Stimulated activated CD8-positive, alpha-beta memory T cell treated with anti-CD3 and anti-CD28 coated beads, Interleukin-7, amount 100 ng/mL, for 1 hour (primary cell): Measurements from ENCODE around the gene MPZL1.
"Not testable (repeated sequence)": the region's sequence is repeated elsewhere in the genome, so short reads cannot be mapped to it uniquely, and the experiment has no call there.

ENCODE experiments used
- DNase-seq, 2 donors: peaks; one replicate each; pipeline ENCODE4 v3.0.0-alpha.2; 2020; ENCODE audit warnings: low read depth in 2 of 2

Gene MPZL1

DNA sequence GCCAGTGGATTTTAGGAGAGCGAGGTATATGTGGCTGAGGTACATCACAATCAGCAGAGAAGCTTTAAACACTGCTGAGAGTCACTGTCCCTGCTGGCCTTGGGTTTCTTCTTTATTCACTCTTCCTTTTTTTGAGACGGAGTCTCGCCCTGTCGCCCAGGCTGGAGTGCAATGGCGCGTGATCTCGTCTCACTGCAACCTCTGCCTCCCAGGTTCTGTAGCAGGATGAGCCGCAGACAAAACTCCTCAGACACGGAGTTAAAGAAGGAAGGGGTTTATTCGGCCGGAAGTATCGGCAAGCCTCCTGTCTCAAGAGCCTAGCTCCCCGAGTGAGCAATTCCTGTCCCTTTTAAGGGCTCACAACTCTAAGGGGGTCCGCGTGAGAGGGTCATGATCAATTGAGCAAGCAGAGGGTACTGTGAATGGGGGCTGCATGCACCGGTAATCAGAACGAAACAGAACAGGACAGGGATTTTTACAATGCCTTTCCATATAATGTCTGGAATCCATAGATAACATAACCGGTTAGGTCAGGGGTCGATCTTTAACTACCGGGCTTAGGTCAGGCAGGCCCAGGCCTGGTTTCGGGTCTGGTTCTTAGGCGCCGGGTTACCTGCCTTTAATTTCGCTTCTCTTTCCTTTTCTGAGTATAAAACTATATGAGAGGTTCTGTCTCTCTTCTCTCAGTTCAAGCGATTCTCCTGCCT is 1.9 kb upstream of the MPZL1 start:
- not testable (repeated sequence) for DNase-seq

GRCh38 chr1:167720965-167721616 is 691 bp upstream of the MPZL1 start:
- no peak for DNase-seq

DNA sequence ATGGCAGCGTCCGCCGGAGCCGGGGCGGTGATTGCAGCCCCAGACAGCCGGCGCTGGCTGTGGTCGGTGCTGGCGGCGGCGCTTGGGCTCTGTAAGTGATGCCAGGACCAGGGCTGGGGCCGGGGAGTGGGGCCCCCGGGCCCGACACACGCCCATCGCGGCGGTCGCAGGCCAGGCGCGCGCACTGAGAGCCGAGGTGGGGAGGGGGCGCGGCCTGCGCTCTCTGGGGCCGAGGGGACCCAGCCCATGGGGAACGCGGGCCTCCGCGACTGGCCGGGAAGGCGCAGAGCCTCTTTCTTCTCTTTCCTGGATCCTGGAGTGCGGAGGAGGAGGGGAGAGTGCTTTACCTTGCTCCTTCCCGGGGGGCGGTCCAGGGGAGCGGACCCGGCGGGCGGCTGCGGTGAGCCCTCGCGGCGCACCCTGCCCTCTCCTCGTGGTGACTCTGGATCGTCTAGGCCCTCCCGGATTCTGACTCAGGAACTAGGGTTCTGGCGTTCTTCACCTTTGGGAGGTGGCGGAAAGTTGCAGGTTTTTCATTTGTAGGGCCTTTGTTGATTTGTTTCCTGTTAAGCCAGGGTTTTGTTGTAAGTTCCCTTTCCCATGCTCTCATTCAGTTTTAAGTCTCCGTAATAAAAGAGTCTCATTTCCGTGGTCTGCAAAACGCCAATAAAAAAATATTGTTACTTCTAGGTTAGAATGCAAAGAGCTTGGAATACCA is 529 bp downstream of the MPZL1 start:
- DNase-seq = no peak

- DNase-seq = no peak
These were observed 1.1 kb downstream of the MPZL1 start for GRCh38 chr1:167722870-167723251.

GRCh38 chr1:167723707-167724323 is 2.0 kb downstream of the MPZL1 start:
- no peak for DNase-seq

DNA sequence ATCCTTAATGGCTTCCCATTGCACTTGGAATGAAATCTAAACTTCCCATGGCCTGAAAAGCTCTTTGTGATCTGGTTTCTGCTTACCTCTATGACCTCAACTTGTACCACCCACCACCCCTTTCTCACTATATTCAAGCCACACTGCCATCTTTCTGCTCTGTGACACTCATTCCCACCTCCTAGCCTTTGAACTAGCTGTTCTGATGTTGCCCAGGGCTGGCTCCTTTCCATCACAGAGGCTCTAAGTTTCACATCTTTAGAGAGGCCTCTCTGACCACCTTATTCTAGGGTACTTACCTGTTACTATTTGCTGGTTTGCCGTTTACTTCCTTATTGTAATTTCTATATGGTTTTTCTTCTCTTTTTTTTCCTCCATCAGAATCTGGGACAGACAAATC is 4.2 kb downstream of the MPZL1 start:
- no peak for DNase-seq

DNA sequence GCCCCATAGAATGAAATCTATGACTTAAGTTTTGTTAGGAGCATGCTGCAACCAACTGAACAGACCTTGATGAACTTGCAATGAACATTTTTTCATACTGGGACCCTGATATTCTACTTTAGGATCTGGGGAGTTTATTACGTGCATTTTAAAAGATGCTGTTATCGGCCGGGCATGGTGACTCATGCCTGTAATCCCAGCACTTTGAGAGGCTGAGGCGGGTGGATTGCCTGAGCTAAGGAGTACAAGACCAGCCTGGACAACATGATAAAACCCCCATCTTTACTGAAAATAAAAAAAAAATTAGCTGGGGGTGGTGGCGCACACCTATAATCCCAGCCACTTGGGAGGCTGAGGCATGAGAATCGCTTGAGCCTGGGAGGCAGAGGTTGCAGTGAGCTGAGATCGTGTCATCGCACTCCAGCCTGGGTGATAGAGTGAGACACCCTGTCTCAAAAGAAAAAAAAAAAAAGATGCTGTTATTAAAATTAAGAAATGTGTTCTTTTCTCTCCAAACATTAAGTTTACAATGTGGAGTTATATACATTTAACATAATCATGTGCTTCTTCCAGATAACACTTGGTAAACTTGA is 7.1 kb downstream of the MPZL1 start:
- no peak for DNase-seq

DNA sequence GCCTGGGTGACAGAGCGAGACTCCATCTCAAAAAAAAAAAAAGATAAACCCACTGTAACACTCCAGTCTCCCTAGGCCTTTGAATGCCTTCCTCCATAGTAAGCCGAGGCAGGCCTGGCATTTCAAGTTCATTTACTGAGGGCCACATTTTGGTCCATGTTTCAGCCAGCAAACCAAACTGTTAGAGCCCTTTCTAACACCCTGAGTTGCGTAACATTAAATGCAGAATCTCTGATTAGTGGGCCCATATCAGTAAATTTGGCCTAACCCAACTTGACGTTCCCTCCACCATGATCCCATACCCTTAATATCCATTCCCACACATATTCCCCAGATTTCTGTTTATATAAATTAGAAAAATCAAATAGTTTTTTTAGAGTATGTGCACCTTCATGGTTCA is 12.4 kb downstream of the MPZL1 start:
- DNase-seq = no peak

DNA sequence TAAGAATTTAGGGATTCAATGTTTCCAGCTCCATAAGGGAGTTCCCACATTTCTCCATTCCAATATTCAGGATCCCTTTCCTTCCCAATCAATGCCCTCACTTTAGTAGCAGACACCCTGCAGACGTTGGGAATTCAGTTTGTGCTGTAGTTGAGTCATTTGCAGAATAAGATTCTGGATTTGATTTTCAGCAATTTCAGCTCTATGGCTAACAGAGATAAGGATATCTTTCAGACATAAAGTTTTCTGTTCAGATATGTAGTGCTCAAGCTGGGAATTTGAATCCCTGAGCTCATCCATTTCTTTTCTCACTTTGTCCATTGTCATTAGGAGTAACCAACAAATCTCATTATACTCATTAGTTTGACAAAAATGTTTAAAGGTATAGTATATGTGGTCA is 13.1 kb downstream of the MPZL1 start:
- DNase-seq = no peak

GRCh38 chr1:167737169-167737568 is 15.4 kb downstream of the MPZL1 start:
- DNase-seq = no peak

- DNase-seq = no peak
These were observed 16.4 kb downstream of the MPZL1 start for GRCh38 chr1:167738158-167738557.

DNA sequence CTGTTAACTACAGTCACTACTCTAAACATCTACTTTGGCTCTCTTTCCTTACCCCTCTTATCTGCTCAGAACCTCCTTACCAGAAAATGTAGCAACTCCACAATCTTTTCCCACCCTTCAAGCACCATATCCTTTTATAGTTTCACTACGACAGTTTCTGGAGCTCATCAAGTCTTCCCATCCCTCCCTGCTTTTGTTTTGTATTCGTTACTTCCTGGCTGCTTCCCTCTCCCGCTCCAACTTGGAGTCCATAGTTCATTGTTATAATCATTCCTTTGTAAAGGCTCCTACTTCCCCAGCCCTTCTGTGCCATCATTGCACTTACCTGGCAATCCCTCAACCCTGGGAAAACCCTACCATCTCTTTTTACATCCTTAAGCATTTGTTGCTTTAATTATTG is 18.0 kb downstream of the MPZL1 start:
- no peak for DNase-seq

GRCh38 chr1:167741103-167741502 is 19.3 kb downstream of the MPZL1 start:
- not testable (repeated sequence) for DNase-seq

DNA sequence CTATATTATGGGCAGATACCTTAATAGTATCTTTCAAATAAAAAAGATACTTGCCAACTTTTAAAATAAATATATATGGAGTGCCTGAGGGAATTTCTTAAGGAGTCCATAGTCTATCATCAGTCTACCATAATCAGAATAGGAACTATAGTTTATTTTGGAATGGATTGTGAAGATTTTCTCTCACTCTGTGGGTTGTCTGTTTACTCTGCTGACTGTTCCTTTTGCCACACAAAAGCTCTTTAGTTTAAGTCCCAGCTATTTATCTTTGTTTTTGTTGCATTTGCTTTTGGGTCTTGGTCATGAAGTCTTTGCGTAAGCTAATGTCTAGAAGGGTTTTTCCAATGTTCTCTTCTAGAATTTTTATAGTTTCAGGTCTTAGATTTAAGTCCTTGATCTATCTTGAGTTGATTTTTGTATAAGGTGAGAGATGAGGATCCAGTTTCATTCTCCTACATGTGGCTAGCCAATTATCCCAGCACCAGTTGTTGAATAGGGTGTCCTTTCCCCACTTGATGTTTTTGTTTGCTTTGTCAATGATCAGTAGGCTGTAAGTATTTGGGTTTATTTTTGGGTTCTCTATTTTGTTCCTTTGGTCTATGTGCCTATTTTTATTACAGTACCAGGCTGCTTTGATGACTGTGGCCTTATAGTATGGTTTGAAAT is 20.7 kb downstream of the MPZL1 start:
- not testable (repeated sequence) for DNase-seq

- DNase-seq = no peak
These were observed 23.1 kb downstream of the MPZL1 start for GRCh38 chr1:167744901-167745300.

GRCh38 chr1:167746013-167746672 is 24.4 kb downstream of the MPZL1 start:
- DNase-seq = no peak

DNA sequence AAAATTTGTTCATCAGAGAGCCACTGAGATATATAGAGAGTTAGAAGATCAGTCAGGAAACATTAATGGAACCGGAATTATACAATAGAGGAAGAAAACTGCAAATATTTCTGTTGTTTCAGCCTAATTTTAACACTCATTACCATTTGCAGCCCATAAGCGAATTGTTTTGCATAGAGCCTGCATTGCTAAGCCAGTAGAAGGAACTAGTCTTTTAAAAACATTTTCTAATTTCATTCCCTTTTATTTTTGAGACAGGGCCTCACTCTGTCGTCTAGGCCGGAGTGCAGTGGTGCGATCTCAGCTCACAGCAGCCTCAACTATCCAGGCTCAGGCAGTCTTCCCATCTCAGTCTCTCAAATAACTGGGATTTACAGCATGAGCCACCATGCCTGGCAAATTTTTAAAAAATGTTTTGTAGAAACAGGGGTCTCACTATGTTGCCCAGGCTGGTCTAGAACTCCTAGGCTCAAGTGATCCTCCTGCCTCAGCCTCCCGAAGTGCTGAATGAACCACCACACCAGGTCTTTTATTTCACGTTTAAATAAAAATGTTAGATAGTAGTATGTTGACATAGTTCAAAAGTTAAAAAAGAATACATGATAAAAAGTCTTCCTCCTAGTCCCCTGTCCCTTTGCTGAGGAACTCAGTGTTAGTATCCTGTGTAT is 25.3 kb downstream of the MPZL1 start:
- DNase-seq = no peak

DNA sequence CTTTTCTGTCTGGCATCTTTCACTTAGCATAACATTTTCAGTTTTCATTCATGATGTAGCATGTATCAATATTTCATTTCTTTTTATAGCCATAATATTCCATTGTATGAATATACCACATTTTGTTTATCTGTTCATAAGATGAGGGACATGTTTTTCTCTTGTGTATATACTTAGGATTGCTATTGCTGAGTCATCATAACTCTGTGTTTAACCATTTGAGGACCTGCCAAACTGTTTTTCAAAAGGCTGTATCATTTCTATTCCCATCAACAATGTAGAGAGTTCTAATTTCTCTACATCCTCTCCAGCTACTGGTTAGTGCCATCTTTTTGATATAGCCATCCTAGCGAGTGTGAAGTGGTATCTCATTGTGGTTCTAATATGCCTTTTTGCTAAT is 26.2 kb downstream of the MPZL1 start:
- no peak for DNase-seq

GRCh38 chr1:167748906-167749305 is 27.1 kb downstream of the MPZL1 start:
- DNase-seq = no peak

GRCh38 chr1:167749741-167750140 is 28.0 kb downstream of the MPZL1 start:
- DNase-seq = no peak

DNA sequence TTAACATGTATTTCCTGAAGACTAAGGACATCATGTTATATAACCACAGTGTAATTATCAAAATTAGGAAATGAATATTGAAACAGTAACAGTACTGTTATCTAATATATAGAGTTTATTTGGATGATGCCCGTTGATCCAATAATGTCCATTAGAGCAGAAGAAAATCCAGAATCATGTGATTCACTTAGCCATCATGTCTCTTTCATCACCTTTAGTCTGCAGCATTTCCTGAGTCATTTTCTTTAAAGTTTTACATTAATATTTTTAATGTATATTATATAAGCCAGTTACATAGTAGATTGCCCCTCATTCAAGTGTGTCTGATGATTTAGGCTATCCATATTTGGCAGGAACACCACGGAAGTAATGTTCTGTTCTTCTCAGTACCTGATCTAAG is 28.9 kb downstream of the MPZL1 start:
- no peak for DNase-seq
